Measurements from ENCODE around the gene BICDL1.

- TF ChIP-seq CTCF (IDR thresholded peaks at IDR 0.05) (no peak), POLR2A (IDR thresholded peaks at IDR 0.05) (no peak), EP300 (IDR thresholded peaks at IDR 0.05) (no peak)
Measured at GRCh38 chr12:120098756-120099470, 109.9 kb downstream of the BICDL1 start.

Measured in suprapubic skin (tissue), 3 donors.